Measurements from ENCODE around the gene SYN1.

DNA sequence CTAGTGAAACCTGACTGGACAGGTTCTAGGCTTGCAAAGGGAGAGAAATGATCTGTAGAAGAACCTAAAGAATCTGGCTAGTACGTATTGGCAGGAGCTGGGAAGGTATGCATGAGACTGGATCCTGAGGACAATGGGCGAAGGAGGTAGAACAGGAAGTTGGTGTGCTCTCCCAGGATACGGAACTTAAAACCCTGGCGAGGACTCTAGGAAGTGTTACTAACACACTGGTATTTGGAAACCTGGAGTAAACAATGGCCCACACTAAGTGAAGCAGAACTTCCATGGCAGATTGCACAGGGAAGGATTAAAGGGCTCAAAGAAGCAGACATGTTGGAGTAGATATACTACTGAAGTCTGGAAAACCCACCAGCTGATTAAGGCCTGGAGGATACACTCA lies 9.1 kb downstream of the SYN1 start:
- TF ChIP-seq POLR2AphosphoS5 (IDR thresholded peaks at IDR 0.05) (no peak), CTCF (IDR thresholded peaks at IDR 0.05) (no peak), POLR2A (IDR thresholded peaks at IDR 0.05) (no peak)
